GM21825 (cell line): ENCODE data around the gene TGFBR3L.
"Not testable (repeated sequence)": the region's sequence is repeated elsewhere in the genome, so short reads cannot be mapped to it uniquely, and the experiment has no call there.

Source experiments
- ATAC-seq: cut with Tn5 transposase; IDR thresholded peaks from one replicate; pipeline ENCODE4 v1.9.1; 2021; ENCODE audit warnings: mild to moderate bottlenecking, moderate library complexity; ENCODE audit not compliant: unreplicated experiment

Gene TGFBR3L

DNA sequence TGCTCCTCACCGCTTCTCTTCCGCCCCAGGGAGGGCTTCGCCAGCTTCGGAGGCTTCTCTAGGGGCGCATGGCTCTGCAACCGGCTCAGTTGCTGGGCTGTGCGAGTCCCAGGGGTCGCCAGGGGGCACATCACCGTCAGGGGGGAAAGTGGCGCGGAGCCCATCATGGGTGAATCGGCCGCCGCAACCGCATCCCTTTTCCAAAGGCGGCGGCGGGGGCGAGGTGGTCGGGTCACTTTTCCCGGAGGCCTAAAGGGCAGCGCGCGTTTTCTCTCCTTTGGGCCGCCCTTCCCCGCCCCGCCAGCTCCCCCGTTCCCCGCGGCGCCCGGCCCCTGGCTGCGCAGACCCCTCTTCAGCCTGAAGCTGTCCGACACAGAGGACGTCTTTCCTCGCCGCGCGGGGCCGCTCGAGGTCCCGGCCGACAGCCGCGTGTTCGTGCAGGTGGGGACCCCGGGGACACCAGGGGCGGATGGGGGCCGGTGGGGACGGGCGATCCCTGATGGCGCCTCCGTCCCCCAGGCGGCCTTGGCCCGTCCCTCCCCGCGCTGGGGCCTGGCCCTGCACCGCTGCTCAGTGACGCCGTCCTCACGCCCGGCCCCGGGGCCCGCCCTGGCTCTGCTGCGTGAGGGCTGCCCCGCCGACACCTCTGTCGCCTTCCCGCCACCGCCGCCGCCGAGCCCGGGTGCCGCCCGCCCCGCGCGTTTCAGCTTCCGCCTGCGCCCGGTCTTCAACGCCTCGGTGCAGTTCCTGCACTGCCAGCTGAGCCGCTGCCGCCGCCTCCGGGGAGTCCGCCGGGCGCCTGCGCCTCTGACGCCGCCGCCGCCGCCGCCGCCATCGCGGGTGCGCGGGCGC is 1.7 kb downstream of the TGFBR3L start:
- no peak for ATAC-seq

DNA sequence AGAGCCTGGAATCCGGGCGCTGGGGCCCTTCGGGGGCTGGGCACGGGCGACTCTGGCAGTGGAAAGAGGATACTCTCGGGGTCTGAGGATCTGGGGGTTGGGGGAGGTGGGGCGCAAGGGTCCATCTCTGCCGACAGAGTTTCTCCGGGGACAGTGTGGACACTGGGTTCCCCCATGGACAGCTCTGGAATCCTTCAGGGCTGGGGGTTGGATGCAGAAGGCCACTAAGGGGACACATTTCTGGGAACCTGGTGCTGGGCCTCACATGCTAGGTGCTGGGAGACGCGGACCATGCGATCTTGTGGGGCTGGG is 2.3 kb downstream of the TGFBR3L start:
- ATAC-seq = no peak

DNA sequence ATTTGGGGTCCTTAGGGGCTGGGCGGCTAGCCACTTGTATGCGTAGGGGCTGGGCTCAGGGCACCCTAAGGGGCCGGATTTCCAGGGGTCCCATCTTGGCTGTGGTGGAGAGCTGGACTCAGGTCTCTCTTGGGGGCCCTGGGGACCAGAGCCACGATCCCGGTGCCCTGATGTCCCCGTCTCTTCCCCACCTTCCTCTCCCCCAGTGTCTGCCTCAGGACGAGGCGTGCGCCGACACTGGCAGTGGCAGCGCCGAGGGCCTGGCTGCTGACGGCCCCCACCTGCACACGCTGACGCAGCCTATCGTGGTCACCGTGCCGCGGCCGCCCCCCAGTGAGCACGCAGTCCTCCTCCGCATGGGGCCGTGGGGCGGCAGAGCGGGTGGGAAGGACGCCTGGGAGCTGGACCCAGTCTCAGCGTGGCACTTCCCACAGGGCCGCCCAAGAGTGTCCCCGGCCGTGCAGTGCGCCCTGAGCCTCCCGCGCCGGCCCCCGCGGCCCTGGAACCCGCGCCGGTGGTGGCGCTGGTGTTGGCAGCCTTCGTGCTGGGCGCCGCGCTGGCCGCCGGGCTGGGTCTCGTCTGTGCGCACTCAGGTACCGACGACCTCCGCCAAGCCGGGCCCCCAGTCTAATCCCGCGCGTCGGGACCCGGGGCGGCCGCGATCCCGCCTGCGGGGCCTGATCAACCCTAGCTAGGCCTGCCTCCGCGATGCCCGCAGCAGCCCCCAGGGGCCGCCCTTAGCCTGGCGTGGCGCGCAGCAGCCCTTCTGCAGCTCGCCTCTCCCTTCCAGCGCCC is 2.8 kb downstream of the TGFBR3L start:
- no peak for ATAC-seq

DNA sequence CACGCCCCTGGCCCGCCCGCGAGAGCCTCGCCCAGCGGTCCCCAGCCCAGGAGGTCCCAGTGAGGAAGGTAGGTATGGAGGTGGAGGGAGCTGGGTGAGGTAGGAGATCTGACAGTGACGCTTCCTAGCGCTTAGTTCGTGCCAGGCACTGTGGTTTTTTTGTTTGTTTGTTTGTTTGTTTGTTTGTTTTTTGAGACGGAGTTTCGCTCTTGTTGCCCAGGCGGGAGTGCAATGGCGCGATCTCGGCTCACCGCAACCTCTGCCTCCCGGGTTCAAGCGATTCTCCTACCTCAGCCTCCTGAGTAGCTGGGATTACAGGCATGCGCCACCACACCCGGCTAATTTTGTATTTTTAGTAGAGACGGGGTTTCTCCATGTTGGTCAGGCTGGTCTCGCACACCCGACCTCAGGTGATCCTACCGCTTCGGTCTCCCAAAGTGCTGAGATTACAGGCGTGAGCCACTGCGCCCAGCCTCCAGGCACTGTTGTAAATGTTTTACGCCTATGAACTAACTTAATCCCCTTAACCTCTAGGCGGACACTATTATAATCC is 3.5 kb downstream of the TGFBR3L start:
- not testable (repeated sequence) for ATAC-seq

DNA sequence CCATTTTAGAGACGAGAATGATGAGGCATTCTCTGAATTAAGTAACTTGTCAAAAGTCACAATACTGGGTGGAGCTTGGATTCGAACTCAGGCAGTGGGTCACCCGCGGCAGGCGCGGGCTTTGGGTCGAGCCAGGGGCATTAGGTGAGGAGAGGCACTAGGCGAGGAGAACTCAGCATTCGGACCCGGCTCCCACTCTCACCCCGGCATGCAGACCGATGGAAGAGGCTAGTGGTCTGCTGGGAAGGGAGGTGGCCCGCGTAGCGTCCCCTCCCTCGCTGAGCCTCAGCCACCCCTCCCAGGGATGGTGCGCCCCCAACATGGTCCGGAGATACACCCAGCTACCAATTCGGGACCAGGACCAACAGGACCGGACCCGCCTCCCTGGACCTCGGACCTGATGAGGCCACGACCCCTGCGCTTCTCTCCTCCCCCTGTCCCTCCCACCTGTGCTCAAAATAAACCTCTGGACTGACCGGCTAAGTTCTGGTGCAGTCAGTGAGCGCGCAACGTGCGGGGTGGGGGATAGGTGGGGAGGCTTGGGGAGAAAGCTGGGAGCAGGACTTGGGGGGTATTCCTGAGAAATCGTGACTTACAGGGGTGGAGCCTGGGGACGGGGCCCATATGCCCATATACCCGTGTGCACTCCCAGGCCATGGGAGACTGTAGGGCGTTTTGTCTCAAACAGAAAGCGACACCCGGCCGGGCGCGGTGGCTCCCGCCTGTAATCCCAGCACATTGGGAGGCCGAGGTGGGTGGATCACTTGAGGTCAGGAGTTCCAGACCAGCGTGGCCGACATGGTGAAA is 4.2 kb downstream of the TGFBR3L start:
- no peak for ATAC-seq

DNA sequence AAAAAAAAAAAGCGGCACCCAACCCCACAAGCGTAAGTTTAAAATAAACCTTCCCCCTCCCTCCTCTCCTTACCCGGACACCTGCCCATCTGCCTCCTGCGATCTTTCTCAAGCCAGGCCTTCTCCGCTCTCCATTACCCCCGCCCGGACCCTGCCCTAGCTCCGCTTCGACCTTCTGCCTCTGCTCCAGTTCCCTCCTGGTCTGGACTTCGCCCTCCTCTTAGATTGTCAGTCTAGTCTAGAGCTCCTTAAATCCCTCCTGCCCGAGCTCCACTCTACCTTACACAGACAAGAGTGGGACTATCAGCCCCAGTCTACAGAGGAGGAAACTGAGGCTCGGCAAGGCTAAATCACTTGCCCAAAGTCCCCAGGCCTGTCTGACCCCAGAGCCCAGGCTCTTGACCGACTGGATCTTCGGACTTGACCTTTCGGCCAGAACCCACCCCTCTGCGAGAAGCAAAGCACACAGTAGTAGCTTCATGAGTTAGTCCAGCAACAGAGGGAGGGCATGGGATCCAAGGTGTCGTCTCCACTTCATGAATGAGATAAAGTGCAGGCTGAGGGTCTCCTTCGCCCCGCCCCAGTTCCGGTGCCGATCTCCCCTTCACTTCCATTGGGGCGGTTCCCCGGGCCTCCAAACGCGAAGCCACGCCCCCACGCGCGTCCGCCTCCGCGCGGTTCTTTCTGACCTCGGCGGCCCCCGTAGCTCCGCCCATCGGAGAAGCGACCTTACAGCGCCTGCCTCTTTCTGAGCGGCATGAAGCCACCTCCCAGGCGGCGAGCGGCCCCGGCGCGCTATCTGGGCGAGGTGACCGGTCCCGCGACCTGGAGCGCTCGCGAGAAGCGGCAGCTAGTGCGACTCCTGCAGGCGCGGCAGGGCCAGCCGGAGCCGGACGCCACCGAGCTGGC is 5.2 kb downstream of the TGFBR3L start, which contains the start of gene SNAPC2:
Gene SNAPC2, plus strand, starts transcription at position 729 of the 909 bp plus-strand sequence. Its CDS starts 29 bp downstream, at position 758.
- peak; percentile 43 for ATAC-seq

DNA sequence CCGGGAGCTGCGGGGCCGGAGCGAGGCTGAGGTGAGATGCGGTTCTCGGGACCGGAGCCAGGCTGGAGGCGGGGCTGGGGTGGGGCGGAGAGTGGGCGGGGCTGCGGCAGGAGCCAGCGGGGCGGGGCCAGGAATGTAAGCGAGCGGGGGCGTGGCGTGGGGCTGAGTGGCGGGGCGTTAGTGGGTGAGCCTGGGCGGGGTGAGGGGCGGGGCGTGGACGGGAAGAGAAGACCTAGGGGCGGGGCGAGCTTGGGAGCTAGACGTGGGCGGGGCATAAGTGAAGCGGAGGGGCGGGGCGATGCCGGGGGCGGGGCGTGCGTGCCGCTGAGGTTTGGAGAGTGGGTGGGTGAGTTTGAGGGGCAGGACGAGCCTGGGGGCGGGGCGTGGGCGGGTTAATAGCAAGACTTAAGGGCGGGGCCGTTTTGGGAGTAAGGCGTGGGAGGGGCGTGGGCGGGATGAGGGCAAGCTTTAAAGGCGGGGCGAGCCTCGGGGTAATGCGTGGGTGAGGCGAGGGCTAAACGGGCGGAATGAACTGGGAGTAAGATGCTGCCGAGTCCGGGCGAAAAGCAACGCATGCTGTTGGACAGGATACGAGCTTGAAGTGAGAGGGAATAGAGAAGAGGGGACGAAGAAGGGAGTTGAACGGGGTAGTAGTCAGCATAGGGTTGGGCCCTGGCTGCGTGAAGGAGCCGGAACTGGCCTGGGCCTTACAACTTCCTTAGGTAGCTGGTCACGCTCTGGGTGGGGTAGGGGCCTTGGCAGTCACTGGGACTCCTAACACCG is 6.1 kb downstream of the TGFBR3L start:
- ATAC-seq = peak; percentile 36

DNA sequence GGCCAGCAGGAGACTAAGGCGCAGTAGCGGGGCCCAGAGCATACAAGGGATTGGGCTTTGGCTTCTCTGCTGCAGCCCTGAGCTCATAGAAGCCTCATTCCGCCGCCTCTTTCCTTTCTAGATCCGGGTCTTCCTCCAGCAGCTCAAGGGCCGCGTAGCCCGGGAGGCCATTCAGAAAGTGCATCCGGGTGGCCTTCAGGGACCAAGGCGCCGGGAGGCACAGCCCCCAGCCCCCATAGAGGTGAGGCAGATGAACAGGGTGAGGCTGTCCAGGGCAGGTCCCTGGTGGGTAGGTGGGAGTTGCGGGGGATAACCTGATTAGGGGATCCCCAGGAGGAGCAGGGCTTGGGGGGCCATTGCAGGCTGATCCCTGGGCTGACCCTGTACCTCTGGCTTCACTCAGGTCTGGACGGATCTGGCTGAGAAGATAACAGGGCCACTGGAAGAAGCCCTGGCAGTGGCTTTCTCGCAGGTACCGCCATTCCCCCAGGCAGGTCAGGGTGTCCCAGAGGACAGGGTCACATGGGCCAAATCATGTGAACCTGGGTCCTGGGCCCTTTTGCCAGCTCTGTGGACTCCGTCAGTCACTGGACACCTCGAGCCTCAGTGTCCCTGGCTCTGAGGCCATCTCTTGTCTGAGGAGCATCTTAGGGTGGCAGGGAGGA is 6.8 kb downstream of the TGFBR3L start:
- no peak for ATAC-seq

DNA sequence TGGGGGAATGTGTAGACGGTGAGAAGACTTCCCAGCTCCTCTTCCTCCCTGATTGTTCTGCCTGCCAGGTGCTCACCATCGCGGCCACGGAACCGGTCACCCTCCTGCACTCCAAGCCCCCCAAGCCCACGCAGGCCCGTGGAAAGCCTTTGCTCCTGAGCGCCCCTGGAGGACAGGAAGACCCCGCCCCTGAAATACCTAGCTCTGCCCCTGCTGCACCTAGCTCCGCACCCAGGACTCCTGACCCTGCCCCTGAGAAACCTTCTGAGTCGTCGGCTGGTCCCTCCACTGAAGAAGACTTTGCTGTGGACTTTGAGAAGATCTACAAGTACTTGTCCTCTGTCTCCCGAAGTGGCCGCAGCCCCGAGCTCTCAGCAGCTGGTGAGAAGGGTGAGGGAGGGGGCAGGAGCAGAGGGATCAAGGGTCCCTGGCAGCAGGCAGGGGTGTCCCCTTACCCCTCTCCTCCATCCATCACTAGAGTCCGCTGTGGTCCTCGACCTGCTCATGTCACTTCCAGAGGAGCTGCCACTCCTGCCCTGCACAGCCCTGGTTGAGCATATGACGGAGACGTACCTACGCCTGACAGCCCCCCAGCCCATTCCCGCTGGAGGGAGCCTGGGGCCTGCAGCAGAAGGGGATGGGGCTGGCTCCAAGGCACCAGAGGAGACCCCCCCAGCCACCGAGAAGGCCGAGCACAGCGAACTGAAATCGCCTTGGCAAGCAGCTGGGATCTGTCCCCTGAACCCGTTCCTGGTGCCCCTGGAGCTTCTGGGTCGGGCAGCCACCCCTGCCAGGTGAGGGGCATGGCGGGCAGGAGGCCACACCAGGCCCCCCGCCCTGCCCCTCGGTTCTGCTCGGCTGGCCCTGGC is 7.6 kb downstream of the TGFBR3L start:
- ATAC-seq = no peak

DNA sequence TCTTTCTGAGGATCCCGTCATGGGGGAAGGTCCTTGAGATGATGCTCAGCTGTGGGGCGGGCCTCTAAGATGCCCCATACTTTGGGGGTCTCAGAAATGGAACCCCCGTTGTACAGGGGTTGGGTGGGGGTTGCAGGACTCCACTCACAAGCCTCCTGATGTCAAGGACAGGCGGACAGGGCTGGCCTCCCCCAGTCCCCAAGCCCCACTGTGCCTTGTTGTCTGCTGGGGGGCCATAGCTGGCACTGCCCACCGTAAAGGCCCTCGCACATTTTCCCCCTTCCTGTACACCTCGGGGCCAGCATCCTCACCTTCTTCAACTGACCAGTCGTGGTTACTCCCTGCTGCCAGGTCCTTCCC is 8.2 kb downstream of the TGFBR3L start:
- no peak for ATAC-seq

DNA sequence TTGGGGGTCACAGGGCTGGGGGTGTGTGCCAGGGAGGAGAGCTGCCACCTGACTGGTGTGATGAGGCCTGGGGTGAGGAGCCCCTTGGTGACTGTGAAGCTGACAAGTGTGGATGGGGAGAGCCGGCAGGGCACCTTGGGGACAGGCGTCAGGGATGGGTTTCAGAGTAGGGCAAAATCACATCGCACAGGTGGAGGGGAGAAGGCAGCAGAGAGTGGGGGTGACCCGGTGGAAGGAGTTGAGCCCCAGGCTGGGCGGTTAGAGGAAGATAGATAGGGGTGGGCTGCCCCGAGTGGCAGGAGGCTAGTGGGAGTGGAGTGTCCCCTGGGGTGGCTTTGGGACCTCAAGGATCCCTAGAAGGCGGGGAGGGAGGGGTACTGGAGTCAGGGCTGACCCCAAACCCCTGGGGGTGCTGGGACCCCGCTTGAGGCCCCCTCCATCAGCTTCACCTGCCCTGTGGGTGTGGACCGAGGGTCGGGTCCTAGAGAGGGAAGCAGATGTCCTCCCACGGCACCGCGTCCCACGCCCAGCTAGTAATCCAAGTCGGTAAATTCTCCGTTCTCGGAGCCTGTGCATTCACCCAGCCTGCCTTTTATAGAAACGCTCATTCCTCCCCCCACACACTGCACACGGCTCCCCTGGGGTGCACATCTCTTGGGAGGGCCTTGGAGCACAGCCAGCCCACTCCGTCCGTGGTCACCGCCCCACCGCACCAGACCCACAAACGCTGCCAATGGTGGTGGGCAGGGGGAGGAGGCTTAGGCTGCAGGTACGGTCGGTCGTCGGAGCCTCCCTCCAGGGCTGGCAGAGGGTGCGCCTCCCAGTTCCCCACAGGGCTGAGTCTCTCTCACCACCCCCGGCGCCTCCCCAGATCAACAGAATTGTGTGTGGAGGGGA is 8.9 kb downstream of the TGFBR3L start:
- no peak for ATAC-seq

DNA sequence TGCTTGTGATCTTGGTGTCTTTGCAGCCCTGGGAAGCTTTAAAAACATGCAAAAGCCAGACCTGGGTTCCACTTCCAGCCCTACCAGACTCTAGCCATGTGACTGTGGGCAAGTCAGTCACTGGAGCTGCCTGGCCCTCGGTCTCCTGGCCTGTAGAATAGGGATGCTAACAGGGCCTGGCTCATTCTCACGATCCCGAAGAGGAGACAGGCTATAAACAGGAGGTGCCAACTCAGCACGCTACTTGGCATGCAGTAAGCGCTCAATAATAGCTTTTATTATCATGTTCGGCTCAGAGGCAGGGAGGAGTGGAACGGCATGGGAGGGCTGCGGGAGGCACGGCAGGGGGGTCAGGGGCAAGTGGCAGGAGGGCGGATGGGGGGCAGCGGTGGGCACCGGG is 9.6 kb downstream of the TGFBR3L start:
- ATAC-seq = no peak

DNA sequence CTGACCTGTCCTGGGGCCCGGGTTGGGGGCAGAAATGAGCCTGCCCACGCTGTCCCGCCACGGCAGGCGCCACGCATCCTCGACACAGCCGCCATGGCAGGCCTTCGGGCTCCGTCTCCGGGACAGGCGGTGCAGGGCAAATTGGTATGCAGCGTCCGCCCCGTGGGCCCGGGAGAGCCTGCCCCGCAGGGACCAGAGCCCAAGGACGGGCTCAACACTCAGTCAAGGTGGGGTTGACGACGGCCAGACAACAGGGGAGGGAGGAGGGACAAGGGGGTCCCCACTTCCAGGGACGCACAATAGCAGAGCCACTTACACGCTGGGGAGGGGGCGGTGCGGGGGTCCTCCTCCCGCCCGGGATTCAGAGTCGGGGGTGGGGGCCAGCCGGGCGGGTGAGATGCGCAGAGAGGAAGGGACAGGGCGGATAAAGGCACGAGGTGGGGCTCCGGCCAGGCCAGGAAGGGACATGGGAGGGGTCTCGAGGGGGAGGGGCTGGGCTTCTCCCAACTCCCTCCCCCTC is 10.1 kb downstream of the TGFBR3L start:
- ATAC-seq = no peak

DNA sequence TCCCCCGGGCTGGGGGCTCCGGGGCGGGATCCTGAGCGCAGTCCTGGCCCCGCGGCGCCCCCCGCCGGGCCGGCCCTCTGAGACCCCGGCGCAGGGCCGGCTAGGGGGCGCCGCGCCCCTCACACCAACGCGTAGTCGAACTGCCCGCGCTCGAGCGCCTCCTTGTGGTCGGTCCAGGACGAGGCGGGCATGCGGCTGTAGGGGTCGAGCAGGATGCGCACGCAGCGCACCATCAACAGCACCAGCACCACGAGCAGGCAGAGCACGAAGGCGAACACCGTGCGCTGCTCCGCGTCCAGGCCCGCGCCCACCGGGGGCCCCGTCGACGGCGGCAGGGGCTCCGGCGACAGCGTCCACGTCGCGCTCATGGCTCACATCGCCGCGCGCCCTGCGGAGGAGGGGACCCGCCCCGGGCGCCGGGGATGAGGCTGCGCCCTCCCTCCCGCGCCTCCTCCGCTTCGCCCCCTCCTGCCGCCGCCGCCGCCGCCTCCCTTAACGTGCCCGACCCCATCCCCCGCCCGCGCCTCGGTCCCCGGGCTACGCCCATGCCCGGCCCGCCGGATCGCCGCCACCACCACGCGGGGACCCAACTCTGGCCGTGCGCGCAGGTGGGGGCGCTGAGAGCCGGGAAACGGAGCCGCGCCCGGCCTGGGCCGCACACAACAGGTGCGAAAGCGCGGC is 10.7 kb downstream of the TGFBR3L start:
- ATAC-seq = no peak

DNA sequence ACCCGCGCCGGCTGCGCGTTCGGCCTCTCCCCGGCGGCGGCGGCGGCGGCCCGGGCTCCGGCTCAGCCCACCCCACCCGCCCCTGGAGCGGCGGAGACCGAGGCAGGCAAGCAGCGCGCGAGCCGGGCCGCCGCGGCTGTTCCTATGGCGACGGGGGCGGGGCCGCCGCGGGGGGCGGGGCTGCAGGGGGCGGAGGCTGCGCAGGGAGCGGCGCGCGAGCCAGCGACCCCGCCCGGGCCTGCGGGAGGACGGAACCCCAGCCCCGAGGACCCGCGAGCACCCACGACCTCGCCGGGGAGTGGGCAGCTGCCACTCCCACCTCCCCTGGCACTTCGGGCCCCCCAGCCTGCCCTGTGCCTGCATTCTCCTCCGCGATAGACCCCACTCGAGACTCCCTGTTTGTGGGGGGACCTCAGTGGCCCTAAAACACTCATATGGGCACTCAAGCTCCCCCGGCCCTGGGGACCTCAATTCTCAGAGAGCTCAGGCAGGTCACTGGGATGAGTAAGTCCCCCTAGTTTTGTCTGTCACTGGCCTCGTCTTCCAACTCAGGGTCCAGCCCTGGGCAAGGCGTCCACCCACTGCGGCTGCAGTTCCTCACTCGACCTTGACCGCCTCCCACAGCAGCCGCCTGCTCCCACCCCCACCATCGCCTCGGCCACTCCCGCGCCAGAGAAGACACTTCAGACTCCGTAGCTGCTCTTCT is 11.5 kb downstream of the TGFBR3L start, which contains the start of gene CTXN1:
Gene CTXN1, minus strand, starts transcription at position 115 of the 706 bp plus-strand sequence. CDS start 597 bp downstream, outside the sequence.
- no peak for ATAC-seq
